ENCODE results near the gene ETS1. TPM values are rescaled to one million over a fixed set of nuclear protein-coding genes. Genes with fewer than 3 reads are reported as not detected.

The ETS1 gene
- polyA plus RNA-seq, 2 of the 4 experiments (the other 2 are of a cell fraction): 14.5 to 18.8 TPM

GRCh38 chr11:128610721-128611617, 23.6 kb upstream of the ETS1 start:
- no peaks in the 10 kb centered on the region for H3K9me3 ChIP-seq
- FAIRE-seq: no peak

GRCh38 chr11:128609785-128610184, 22.4 kb upstream of the ETS1 start:
- Histone ChIP-seq H3K4me1 (no peaks in the 10 kb centered on the region), H3K9me3 (no peaks in the 10 kb centered on the region), H3K4me3 (no peak overlapping the region), H3K4me2 (no peak overlapping the region), H3K27ac (no peak overlapping the region)
- CTCF ChIA-PET: no interaction called here
- no peak for TF ChIP-seq FOSB (CRISPR knock-in tag; IDR thresholded peaks at IDR 0.05)
- no peak for TF ChIP-seq E2F6 (IDR thresholded peaks at IDR 0.05; ENCODE audit: borderline replicate concordance, low read depth)
- TF ChIP-seq KDM5A (IDR thresholded peaks at IDR 0.05): no peak
- no peak for TF ChIP-seq ESRRA (IDR thresholded peaks at IDR 0.05; ENCODE audit: borderline replicate concordance, low read length)
- no peak for TF ChIP-seq EHMT2 (IDR thresholded peaks at IDR 0.05; ENCODE audit: low read depth)
- no peak for TF ChIP-seq NPAS2 (CRISPR knock-in tag; IDR thresholded peaks at IDR 0.05; ENCODE audit: borderline replicate concordance)
- no peak for TF ChIP-seq HOXB5 (CRISPR knock-in tag; IDR thresholded peaks at IDR 0.05)
- TF ChIP-seq POLR2A (IDR thresholded peaks at IDR 0.05; ENCODE audit: low read length): no peak
- TF ChIP-seq USF2 (IDR thresholded peaks at IDR 0.05): no peak
- TF ChIP-seq BCL3 (IDR thresholded peaks at IDR 0.05): no peak
- no peak for TF ChIP-seq REST (IDR thresholded peaks at IDR 0.05)
- POLR2A ChIA-PET: no interaction called here
- no peak for ATAC-seq
- no peak for DNase-seq (ENCODE audit: low read depth in 1 of 2, low spot score in 1 of 2)
- WGBS (ENCODE audit: missing lambda C conversion rate): 67% methylated on average over 6 of the region's 6 CpGs
- FAIRE-seq: no peak

More at GRCh38 chr11:128610721-128611617, 23.6 kb upstream of the ETS1 start:
- Histone ChIP-seq H3K4me3 (no peak overlapping the region), H3K4me1 (no peaks in the 10 kb centered on the region), H3K27ac (no peak overlapping the region), H3K4me2 (no peak overlapping the region)
- no peak for DNase-seq (ENCODE audit: low read depth in 1 of 2, low spot score in 1 of 2)
- ATAC-seq: no peak
- ChIA-PET POLR2A (no interaction called here), CTCF (interaction anchor here (2.0 kb wide), 1 partner anchor 21 kb away, joined by 5 read pairs; no protein-coding TSS in a partner anchor)
- WGBS (ENCODE audit: missing lambda C conversion rate): 71% methylated on average over 8 of the region's 18 CpGs
- TF ChIP-seq CTCF (IDR thresholded peaks at IDR 0.05): no peak
- no peak for TF ChIP-seq BCL3 (IDR thresholded peaks at IDR 0.05)
- no peak for TF ChIP-seq HOXA7 (CRISPR knock-in tag; IDR thresholded peaks at IDR 0.05)
- TF ChIP-seq POLR2A (IDR thresholded peaks at IDR 0.05; ENCODE audit: low read length): no peak
- TF ChIP-seq FOSL2 (IDR thresholded peaks at IDR 0.05): no peak
- TF ChIP-seq FOSL2 (CRISPR knock-in tag; IDR thresholded peaks at IDR 0.05): no peak
- no peak for TF ChIP-seq HMGXB4 (CRISPR knock-in tag; IDR thresholded peaks at IDR 0.05; ENCODE audit: borderline replicate concordance)

Measured in A549 (cell line).